ENCODE data around the gene ATP6V0D1.

GRCh38 chr16:67426022-67426421, 54.9 kb downstream of the ATP6V0D1 start:
- TF ChIP-seq EZH2 (IDR thresholded peaks at IDR 0.05; ENCODE audit: low read length, unreplicated experiment) = no peak
- TF ChIP-seq, protein P1, sequence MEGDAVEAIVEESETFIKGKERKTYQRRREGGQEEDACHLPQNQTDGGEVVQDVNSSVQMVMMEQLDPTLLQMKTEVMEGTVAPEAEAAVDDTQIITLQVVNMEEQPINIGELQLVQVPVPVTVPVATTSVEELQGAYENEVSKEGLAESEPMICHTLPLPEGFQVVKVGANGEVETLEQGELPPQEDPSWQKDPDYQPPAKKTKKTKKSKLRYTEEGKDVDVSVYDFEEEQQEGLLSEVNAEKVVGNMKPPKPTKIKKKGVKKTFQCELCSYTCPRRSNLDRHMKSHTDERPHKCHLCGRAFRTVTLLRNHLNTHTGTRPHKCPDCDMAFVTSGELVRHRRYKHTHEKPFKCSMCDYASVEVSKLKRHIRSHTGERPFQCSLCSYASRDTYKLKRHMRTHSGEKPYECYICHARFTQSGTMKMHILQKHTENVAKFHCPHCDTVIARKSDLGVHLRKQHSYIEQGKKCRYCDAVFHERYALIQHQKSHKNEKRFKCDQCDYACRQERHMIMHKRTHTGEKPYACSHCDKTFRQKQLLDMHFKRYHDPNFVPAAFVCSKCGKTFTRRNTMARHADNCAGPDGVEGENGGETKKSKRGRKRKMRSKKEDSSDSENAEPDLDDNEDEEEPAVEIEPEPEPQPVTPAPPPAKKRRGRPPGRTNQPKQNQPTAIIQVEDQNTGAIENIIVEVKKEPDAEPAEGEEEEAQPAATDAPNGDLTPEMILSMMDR (conservative IDR thresholded peaks at IDR 0.05; ENCODE audit: low read depth, low read length) = no peak

All from PC-3 (cell line).